Neural cell (in vitro differentiated cells): ENCODE results near the gene ZNF202. TPM values are rescaled to one million over a fixed set of nuclear protein-coding genes. Genes with fewer than 3 reads are reported as not detected.

Experiments used
- H2AFZ ChIP-seq: fragments of 200-600, 300-800 bp; sonication (generic), shearing (Covaris generic); 2 replicates; pipeline ENCODE4 v1.6.0; 2014; ENCODE audit warnings: low read depth, mild to moderate bottlenecking, antibody characterized with exemption, low read length, moderate library complexity
- H3F3A ChIP-seq: fragments of 200-600 bp; shearing (Covaris generic); 2 replicates; pipeline ENCODE4 v1.6.1; 2016; ENCODE audit warnings: mild to moderate bottlenecking, moderate library complexity, mixed read lengths, antibody characterized with exemption, low read length; ENCODE audit not compliant: insufficient read depth, poor library complexity, severe bottlenecking
- H3K27ac ChIP-seq: fragments of 200-600, 300-800 bp; sonication (generic), shearing (Covaris generic); 2 replicates; pipeline ENCODE4 v1.5.1; 2014; ENCODE audit warnings: mild to moderate bottlenecking, low read length, moderate library complexity
- H3K27me3 ChIP-seq: fragments of 300-800, 200-600 bp; sonication (generic), shearing (Covaris generic); 2 replicates; pipeline ENCODE4 v1.6.0; 2014; ENCODE audit warnings: mild to moderate bottlenecking, low read depth, low read length, moderate library complexity; ENCODE audit not compliant: insufficient read depth
- H3K36me3 ChIP-seq: fragments of 300-800, 200-600 bp; sonication (generic), shearing (Covaris generic); 2 replicates; pipeline ENCODE4 v1.5.1; 2014; ENCODE audit warnings: mild to moderate bottlenecking, antibody characterized with exemption, low read length, moderate library complexity; ENCODE audit not compliant: insufficient read depth
- H3K4me2 ChIP-seq: fragments of 300-800, 200-600 bp; sonication (generic), shearing (Covaris generic); 2 replicates; pipeline ENCODE4 v1.6.0; 2014; ENCODE audit warnings: mild to moderate bottlenecking, low read length
- H3K4me3 ChIP-seq: fragments of 300-800, 200-600 bp; sonication (generic), shearing (Covaris generic); 2 replicates; pipeline ENCODE4 v1.5.1; 2014; ENCODE audit warnings: mild to moderate bottlenecking, low read length, moderate library complexity
- H3K79me2 ChIP-seq: fragments of 200-600 bp; shearing (Covaris generic); replicated peaks from 2 replicates; pipeline ENCODE4 v1.6.0; 2014; ENCODE audit warnings: mild to moderate bottlenecking, low read length, moderate library complexity; ENCODE audit not compliant: insufficient read depth
- H3K9ac ChIP-seq: fragments of 300-800, 200-600 bp; sonication (generic), shearing (Covaris generic); 2 replicates; pipeline ENCODE4 v1.6.1; 2016; ENCODE audit warnings: mild to moderate bottlenecking, low read length, mixed read lengths
- H3K9me2 ChIP-seq: fragments of 200-600 bp; shearing (Covaris generic); 2 replicates; pipeline ENCODE4 v1.6.1; 2016; ENCODE audit warnings: mild to moderate bottlenecking, low read length, mixed read lengths; ENCODE audit not compliant: insufficient read depth
- H3K9me3 ChIP-seq: fragments of 200-600, 300-800 bp; sonication (generic), shearing (Covaris generic); 2 replicates; pipeline ENCODE4 v1.6.1; 2016; ENCODE audit warnings: mild to moderate bottlenecking, mixed run types, low read length, moderate library complexity, mixed read lengths
- H4K20me1 ChIP-seq: fragments of 200-600 bp; shearing (Covaris generic); 2 replicates; pipeline ENCODE4 v1.6.1; 2016; ENCODE audit warnings: mild to moderate bottlenecking, mixed run types; ENCODE audit not compliant: insufficient read depth
- CTCF ChIP-seq: fragments of 450-650 bp; IDR thresholded peaks from 2 replicates; pipeline ENCODE4 v1.5.1; 2014; ENCODE audit warnings: antibody characterized with exemption, mild to moderate bottlenecking, moderate library complexity; ENCODE audit not compliant: poor library complexity, severe bottlenecking
- EP300 ChIP-seq: fragments of 450-650 bp; conservative IDR thresholded peaks from 2 replicates; pipeline ENCODE4 v1.6.1; 2014; ENCODE audit warnings: antibody characterized with exemption, mild to moderate bottlenecking, moderate library complexity; ENCODE audit not compliant: poor library complexity, severe bottlenecking
- EZH2 ChIP-seq: fragments of 200-600, 300-800 bp; shearing (Covaris generic), sonication (generic); IDR thresholded peaks from 2 replicates; pipeline ENCODE4 v1.6.1; 2014; ENCODE audit warnings: antibody characterized with exemption, low read length, borderline replicate concordance, mild to moderate bottlenecking; ENCODE audit not compliant: insufficient read depth, poor library complexity, severe bottlenecking
- MXI1 ChIP-seq: fragments of 450-650 bp; conservative IDR thresholded peaks from 2 replicates; pipeline ENCODE4 v1.6.1; 2014; ENCODE audit warnings: antibody characterized with exemption, mild to moderate bottlenecking; ENCODE audit not compliant: poor library complexity, severe bottlenecking
- POLR2AphosphoS5 ChIP-seq: IDR thresholded peaks from 2 replicates; pipeline ENCODE4 v1.6.1; 2012
- RAD21 ChIP-seq: fragments of 450-650 bp; conservative IDR thresholded peaks from 2 replicates; pipeline ENCODE4 v1.6.1; 2014; ENCODE audit warnings: antibody characterized with exemption, mild to moderate bottlenecking, moderate library complexity
- REST ChIP-seq: IDR thresholded peaks from 2 replicates; pipeline ENCODE4 v1.6.1; 2012; ENCODE audit warnings: borderline replicate concordance
- SMC3 ChIP-seq: fragments of 450-650 bp; conservative IDR thresholded peaks from 2 replicates; pipeline ENCODE4 v1.6.1; 2014; ENCODE audit warnings: antibody characterized with exemption, mild to moderate bottlenecking, moderate library complexity; ENCODE audit not compliant: poor library complexity
- TAF1 ChIP-seq: IDR thresholded peaks from 2 replicates; pipeline ENCODE4 v1.6.1; 2012; ENCODE audit warnings: low read depth
- polyA plus RNA-seq: library from polyadenylated mRNA; depleted of rRNA; stranded (reverse); fragments of >200 nt; gene quantifications from 2 replicates; pipeline ENCODE4 v1.2.3, GENCODE V29; 2014

The ZNF202 gene
- polyA plus RNA-seq, 1 donor from 2014 or later: 30.4 TPM

DNA sequence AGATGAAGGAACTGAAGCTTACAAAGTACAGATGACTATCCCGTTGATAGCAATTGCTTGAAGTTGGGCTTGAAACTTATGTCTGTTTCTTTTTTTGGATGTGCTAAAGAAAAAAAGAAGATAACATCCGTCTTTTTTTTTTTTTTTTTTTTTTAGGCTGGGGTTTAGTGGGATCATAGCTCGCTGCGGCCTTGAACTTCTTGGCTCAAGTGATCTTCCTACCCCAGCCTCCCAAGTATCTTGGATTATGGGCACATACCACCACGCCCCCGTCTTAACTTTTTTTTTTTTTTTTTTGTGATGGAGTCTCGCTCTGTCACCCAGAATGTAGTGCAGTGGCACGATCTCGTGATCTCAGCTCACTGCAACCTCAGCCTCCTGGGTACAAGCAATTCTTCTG is 46.2 kb downstream of the ZNF202 start:
- Histone ChIP-seq H3K27ac (no peak overlapping the region), H3K36me3 (no peaks in the 10 kb centered on the region), H3K79me2 (no peaks in the 10 kb centered on the region), H3K9ac (no peak overlapping the region), H3K27me3 (no peaks in the 10 kb centered on the region), H3K4me2 (no peak overlapping the region), H4K20me1 (no peaks in the 10 kb centered on the region), H3K4me3 (no peak overlapping the region), H2AFZ (no peak overlapping the region), H3F3A (no peaks in the 10 kb centered on the region), H3K9me2 (no peaks in the 10 kb centered on the region), H3K9me3 (no peaks in the 10 kb centered on the region)
- no peak for TF ChIP-seq MXI1
- TF ChIP-seq SMC3: no peak
- no peak for TF ChIP-seq CTCF
- no peak for TF ChIP-seq TAF1
- TF ChIP-seq POLR2AphosphoS5: no peak
- TF ChIP-seq EZH2: no peak
- TF ChIP-seq REST: no peak
- no peak for TF ChIP-seq RAD21
- TF ChIP-seq EP300: no peak

GRCh38 chr11:123694551-123694950 is 46.9 kb downstream of the ZNF202 start:
- Histone ChIP-seq H3F3A (no peaks in the 10 kb centered on the region), H3K9me3 (no peaks in the 10 kb centered on the region), H3K4me3 (no peak overlapping the region), H3K36me3 (no peaks in the 10 kb centered on the region), H4K20me1 (no peaks in the 10 kb centered on the region), H2AFZ (no peak overlapping the region), H3K27me3 (no peaks in the 10 kb centered on the region), H3K27ac (no peak overlapping the region), H3K9me2 (no peaks in the 10 kb centered on the region), H3K79me2 (no peaks in the 10 kb centered on the region), H3K4me2 (no peak overlapping the region), H3K9ac (no peak overlapping the region)
- TF ChIP-seq RAD21 (no peak), EP300 (no peak), SMC3 (no peak), POLR2AphosphoS5 (no peak), TAF1 (no peak)

GRCh38 chr11:123692961-123693360 is 48.5 kb downstream of the ZNF202 start:
- Histone ChIP-seq H3K27ac (no peak overlapping the region), H3F3A (no peaks in the 10 kb centered on the region), H3K9ac (no peak overlapping the region), H3K27me3 (no peaks in the 10 kb centered on the region), H3K4me3 (no peak overlapping the region), H3K9me3 (no peaks in the 10 kb centered on the region), H3K9me2 (no peaks in the 10 kb centered on the region), H2AFZ (no peak overlapping the region), H3K36me3 (no peaks in the 10 kb centered on the region), H4K20me1 (no peaks in the 10 kb centered on the region), H3K4me2 (no peak overlapping the region), H3K79me2 (no peaks in the 10 kb centered on the region)
- no peak for TF ChIP-seq EZH2
- TF ChIP-seq POLR2AphosphoS5: no peak
- TF ChIP-seq CTCF: no peak
- TF ChIP-seq EP300: no peak
- TF ChIP-seq RAD21: no peak
- TF ChIP-seq TAF1: no peak
- TF ChIP-seq SMC3: no peak
- TF ChIP-seq REST: no peak
- TF ChIP-seq MXI1: no peak
